ENCODE data around the gene LDHAL6A. TPM values are rescaled to one million over a fixed set of nuclear protein-coding genes. Genes with fewer than 3 reads are reported as not detected.

LDHAL6A gene
- total RNA-seq, 6 donors from 2014 or later = not detected

DNA sequence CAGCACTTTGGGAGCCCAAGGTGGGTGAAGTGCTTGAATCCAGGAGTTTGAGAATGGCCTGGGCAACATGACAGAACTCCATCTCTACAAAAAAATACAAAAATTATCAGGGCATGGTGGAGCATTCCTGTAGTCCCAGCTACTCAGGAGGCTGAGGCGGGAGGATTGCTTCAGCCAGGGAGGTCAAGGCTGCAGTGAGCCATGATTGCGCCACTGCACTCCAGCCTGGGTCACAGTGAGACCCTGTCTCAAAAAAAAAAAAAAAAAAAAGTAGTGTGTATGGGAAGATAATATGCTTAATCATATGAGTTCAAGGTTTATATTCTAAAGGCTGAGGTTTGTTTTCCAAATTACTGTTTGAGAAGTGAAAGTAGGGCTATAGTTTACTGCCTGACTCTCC, 10.7 kb downstream of the LDHAL6A start:
- no peak overlapping the region for H3K27ac ChIP-seq
- H3K9me3 ChIP-seq = no peaks in the 10 kb centered on the region
- TF ChIP-seq, protein P1, sequence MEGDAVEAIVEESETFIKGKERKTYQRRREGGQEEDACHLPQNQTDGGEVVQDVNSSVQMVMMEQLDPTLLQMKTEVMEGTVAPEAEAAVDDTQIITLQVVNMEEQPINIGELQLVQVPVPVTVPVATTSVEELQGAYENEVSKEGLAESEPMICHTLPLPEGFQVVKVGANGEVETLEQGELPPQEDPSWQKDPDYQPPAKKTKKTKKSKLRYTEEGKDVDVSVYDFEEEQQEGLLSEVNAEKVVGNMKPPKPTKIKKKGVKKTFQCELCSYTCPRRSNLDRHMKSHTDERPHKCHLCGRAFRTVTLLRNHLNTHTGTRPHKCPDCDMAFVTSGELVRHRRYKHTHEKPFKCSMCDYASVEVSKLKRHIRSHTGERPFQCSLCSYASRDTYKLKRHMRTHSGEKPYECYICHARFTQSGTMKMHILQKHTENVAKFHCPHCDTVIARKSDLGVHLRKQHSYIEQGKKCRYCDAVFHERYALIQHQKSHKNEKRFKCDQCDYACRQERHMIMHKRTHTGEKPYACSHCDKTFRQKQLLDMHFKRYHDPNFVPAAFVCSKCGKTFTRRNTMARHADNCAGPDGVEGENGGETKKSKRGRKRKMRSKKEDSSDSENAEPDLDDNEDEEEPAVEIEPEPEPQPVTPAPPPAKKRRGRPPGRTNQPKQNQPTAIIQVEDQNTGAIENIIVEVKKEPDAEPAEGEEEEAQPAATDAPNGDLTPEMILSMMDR (IDR thresholded peaks at IDR 0.05) = no peak
- 96 to 97% methylated on average over 2 of the region's 2 CpGs for WGBS, 2 donors
- no peaks in the 10 kb centered on the region for H3K36me3 ChIP-seq
- H3K4me1 ChIP-seq = no peaks in the 10 kb centered on the region
- no peak overlapping the region for H3K4me3 ChIP-seq
- H3K27me3 ChIP-seq = no peaks in the 10 kb centered on the region
- DNase-seq (no peak), ATAC-seq (ENCODE audit: low FRiP score in 2 of 2) (no peak)

DNA sequence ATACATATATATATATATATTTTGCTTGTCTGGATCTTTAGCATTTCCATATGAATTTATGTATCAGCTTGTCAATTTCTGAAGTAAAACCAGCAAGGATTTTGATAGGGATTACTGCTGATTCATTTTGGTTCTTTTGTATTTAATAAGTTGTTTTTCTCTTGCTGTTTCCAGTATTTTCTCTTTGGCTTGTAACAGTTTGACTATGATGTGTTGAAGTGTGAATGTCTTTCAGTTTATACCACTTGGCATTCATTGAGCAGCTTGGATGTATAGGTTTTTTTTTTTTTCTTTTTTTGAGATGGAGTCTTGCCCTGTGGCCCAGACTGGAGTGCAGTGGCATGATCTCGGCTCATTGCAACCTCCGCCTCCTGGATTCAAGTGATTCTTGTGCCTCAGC, 12.4 kb downstream of the LDHAL6A start:
- TF ChIP-seq EP300 (IDR thresholded peaks at IDR 0.05) (no peak), POLR2A (IDR thresholded peaks at IDR 0.05) (no peak), POLR2AphosphoS5 (IDR thresholded peaks at IDR 0.05) (no peak)
- TF ChIP-seq, protein P1 (IDR thresholded peaks at IDR 0.05) = no peak
- Histone ChIP-seq H3K27ac (no peak overlapping the region), H3K9me3 (no peaks in the 10 kb centered on the region), H3K36me3 (peaks cover 0 to 1% (median 0%) of the 10 kb centered on the region in 4 donors), H3K27me3 (no peaks in the 10 kb centered on the region), H3K4me3 (no peak overlapping the region), H3K4me1 (peaks cover 0 to 6% (median 0%) of the 10 kb centered on the region in 4 donors)
- ATAC-seq (ENCODE audit: low FRiP score in 2 of 2) (no peak), DNase-seq (no peak)
- WGBS, 2 donors = 93 to 98% methylated on average over 2 of the region's 2 CpGs

DNA sequence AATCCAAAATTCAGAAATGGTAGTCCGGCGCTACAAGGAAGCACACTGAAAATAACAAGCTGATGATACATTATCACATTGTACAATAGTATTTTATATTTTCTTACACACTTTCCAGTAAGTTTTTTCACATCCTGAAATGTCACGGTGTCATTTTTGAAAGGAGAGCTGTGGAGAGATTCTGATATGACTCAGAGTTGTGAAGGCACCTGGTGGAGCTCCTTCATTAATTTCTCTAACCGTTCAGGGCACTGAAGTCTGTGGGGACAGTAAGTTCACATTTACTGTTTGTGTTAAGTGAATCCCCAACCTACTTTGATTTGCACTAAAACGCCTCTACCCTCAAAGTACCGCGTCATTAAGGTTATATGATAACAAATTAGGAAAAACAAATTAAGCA, 13.3 kb downstream of the LDHAL6A start:
- TF ChIP-seq EP300 (IDR thresholded peaks at IDR 0.05) = no peak
- no peak for TF ChIP-seq POLR2A (IDR thresholded peaks at IDR 0.05)
- TF ChIP-seq, protein P1 (IDR thresholded peaks at IDR 0.05) = no peak
- TF ChIP-seq POLR2AphosphoS5 (IDR thresholded peaks at IDR 0.05) = no peak
- Histone ChIP-seq H3K27me3 (no peaks in the 10 kb centered on the region), H3K4me3 (no peak overlapping the region), H3K36me3 (peaks cover 0 to 4% (median 0%) of the 10 kb centered on the region in 4 donors), H3K4me1 (peaks cover 0 to 6% (median 0%) of the 10 kb centered on the region in 4 donors), H3K9me3 (no peaks in the 10 kb centered on the region), H3K27ac (no peak overlapping the region)
- ATAC-seq (ENCODE audit: low FRiP score in 2 of 2) = no peak
- WGBS, 2 donors = 92 to 93% methylated on average over 7 of the region's 7 CpGs
- DNase-seq = no peak

DNA sequence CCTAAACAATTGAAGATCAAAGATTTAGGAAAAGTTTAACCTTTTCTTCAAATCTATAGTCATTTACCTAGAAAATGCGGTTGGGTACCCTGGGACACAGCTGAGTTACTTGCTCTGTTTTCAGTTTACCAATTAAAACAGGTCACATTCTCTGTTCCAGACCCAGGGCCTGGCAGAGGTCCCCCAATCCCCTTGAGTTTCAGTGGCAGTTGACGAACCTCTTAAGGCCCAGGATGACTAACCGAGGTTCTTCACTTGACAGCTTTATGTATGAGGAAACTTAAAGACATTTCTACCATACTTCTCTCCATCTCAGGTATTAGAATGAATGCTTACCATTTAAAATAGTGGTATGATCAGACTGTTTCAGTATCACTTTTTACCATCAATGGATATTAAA, 16.3 kb downstream of the LDHAL6A start:
- no peak for ATAC-seq (ENCODE audit: low FRiP score in 2 of 2)
- TF ChIP-seq POLR2AphosphoS5 (IDR thresholded peaks at IDR 0.05) (no peak), EP300 (IDR thresholded peaks at IDR 0.05) (no peak), POLR2A (IDR thresholded peaks at IDR 0.05) (no peak)
- TF ChIP-seq, protein P1 (IDR thresholded peaks at IDR 0.05) = no peak

DNA sequence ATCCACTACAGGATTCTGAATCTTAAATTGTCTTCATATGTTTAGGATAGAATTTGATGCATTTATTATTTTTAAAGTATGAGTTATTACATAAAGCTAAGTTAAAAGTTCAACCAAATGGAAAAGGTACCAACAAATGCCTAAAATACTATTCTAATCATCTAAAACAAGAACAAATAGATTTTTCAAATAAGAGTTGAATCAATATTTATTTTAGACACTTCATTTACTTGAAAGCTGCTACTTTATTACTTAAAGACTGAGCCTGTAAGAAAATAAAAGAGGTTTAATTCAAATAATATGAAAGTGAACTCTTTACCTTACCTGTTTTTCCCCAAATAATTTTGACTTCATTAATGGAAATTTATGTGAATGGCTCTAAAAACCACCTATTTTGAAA, 16.9 kb downstream of the LDHAL6A start:
- ATAC-seq (ENCODE audit: low FRiP score in 2 of 2) = no peak
- H3K27ac ChIP-seq = no peak overlapping the region

More for the DNA sequence above, 16.3 kb downstream of the LDHAL6A start:
- Histone ChIP-seq H3K4me3 (no peak overlapping the region), H3K36me3 (peaks cover 0 to 21% (median 3%) of the 10 kb centered on the region in 4 donors), H3K9me3 (no peaks in the 10 kb centered on the region), H3K4me1 (peaks cover 0 to 6% (median 0%) of the 10 kb centered on the region in 4 donors), H3K27me3 (no peaks in the 10 kb centered on the region), H3K27ac (no peak overlapping the region)
- DNase-seq = peak in 1 of 2 donors; percentile 37
- WGBS, 2 donors = 53 to 68% methylated on average over 3 of the region's 3 CpGs

More for the DNA sequence above, 16.9 kb downstream of the LDHAL6A start:
- TF ChIP-seq EP300 (IDR thresholded peaks at IDR 0.05) = no peak
- TF ChIP-seq POLR2A (IDR thresholded peaks at IDR 0.05) = no peak
- TF ChIP-seq POLR2AphosphoS5 (IDR thresholded peaks at IDR 0.05) = no peak
- TF ChIP-seq, protein P1 (IDR thresholded peaks at IDR 0.05) = no peak
- H3K4me3 ChIP-seq = no peak overlapping the region
- no peaks in the 10 kb centered on the region for H3K9me3 ChIP-seq
- H3K27me3 ChIP-seq = no peaks in the 10 kb centered on the region
- H3K36me3 ChIP-seq = peaks cover 0 to 27% (median 6%) of the 10 kb centered on the region in 4 donors
- H3K4me1 ChIP-seq = peaks cover 0 to 6% (median 0%) of the 10 kb centered on the region in 4 donors
- no peak for DNase-seq
